ENCODE results near the gene MYL12B.

GRCh38 chr18:3319894-3320454 lies 58.0 kb downstream of the MYL12B start:
- TF ChIP-seq EZH2 (IDR thresholded peaks at IDR 0.05): no peak
- TF ChIP-seq POLR2AphosphoS5 (IDR thresholded peaks at IDR 0.05; ENCODE audit: borderline replicate concordance, low read depth, low read length): no peak
- no peak for TF ChIP-seq FOXP2 (optimal IDR thresholded peaks at IDR 0.05; ENCODE audit: control extremely low read depth, extremely low read length, insufficient read depth)
